ENCODE data around the gene ARHGAP27. TPM values are rescaled to one million over a fixed set of nuclear protein-coding genes. Genes with fewer than 3 reads are reported as not detected.

ARHGAP27 gene
- polyA plus RNA-seq, 1 donor (not counting 4 experiments of a cell fraction or from before 2014, with no cell fraction given): 14.4 TPM

- Histone ChIP-seq H3K4me1 (ENCODE audit: control insufficient read depth, extremely low read depth, insufficient read depth, low read length) (peaks cover 23% of the 10 kb centered on the region), H3K4me3 (ENCODE audit: control insufficient read depth in 2 of 3, extremely low read depth in 1 of 3, insufficient read depth in 2 of 3, low read depth in 1 of 3, low read length in 3 of 3) (no peak overlapping the region), H3K27ac (ENCODE audit: control insufficient read depth, insufficient read depth, low read length) (no peak overlapping the region), H3K79me2 (ENCODE audit: control insufficient read depth, insufficient read depth, low read length) (no peaks in the 10 kb centered on the region), H4K20me1 (ENCODE audit: control insufficient read depth, extremely low read depth, insufficient read depth, low read length) (no peaks in the 10 kb centered on the region), H3K36me3 (ENCODE audit: control insufficient read depth in 2 of 2, extremely low read depth in 1 of 2, insufficient read depth in 2 of 2, low read length in 2 of 2) (no peaks in the 10 kb centered on the region), H3K9ac (ENCODE audit: control insufficient read depth, extremely low read depth, insufficient read depth, low read length) (no peak overlapping the region), H3K4me2 (ENCODE audit: control insufficient read depth, extremely low read depth, insufficient read depth, low read depth, low read length) (no peak overlapping the region), H2AFZ (ENCODE audit: control insufficient read depth, low read length) (no peak overlapping the region), H3K9me3 (ENCODE audit: control insufficient read depth, low read depth, low read length) (no peaks in the 10 kb centered on the region), H3K27me3 (ENCODE audit: control insufficient read depth, extremely low read depth, insufficient read depth, low read length) (no peaks in the 10 kb centered on the region), H3K9me1 (ENCODE audit: control insufficient read depth, extremely low read depth, insufficient read depth, low read length) (no peaks in the 10 kb centered on the region)
- no peak for FAIRE-seq
- DNase-seq (ENCODE audit: low read depth, low spot score): no peak
- dilution Hi-C loops (cut with MboI; ENCODE audit: extremely low pct_ligation_motif_present, low sequenced_read_pairs): no loop called here
- no peak for TF ChIP-seq EZH2 (IDR thresholded peaks at IDR 0.05; ENCODE audit: low read length)
- TF ChIP-seq CTCF (optimal IDR thresholded peaks at IDR 0.05 in 1 of 3, IDR thresholded peaks at IDR 0.05 in 1 of 3, conservative IDR thresholded peaks at IDR 0.05 in 1 of 3; ENCODE audit: extremely low read depth in 1 of 3, insufficient read depth in 2 of 3, low read length in 3 of 3): no peak
These were observed 51.7 kb downstream of the ARHGAP27 start for GRCh38 chr17:45380991-45381390.

- FAIRE-seq (no peak), DNase-seq (ENCODE audit: low read depth, low spot score) (no peak)
- H4K20me1 ChIP-seq (ENCODE audit: control insufficient read depth, extremely low read depth, insufficient read depth, low read length): no peaks in the 10 kb centered on the region
- no peak overlapping the region for H2AFZ ChIP-seq (ENCODE audit: control insufficient read depth, low read length)
- no peak overlapping the region for H3K27ac ChIP-seq (ENCODE audit: control insufficient read depth, insufficient read depth, low read length)
- peaks cover 23% of the 10 kb centered on the region for H3K4me1 ChIP-seq (ENCODE audit: control insufficient read depth, extremely low read depth, insufficient read depth, low read length)
- no peak overlapping the region for H3K4me3 ChIP-seq (ENCODE audit: control insufficient read depth in 2 of 3, extremely low read depth in 1 of 3, insufficient read depth in 2 of 3, low read depth in 1 of 3, low read length in 3 of 3)
- H3K4me2 ChIP-seq (ENCODE audit: control insufficient read depth, extremely low read depth, insufficient read depth, low read depth, low read length): no peak overlapping the region
- no peaks in the 10 kb centered on the region for H3K9me1 ChIP-seq (ENCODE audit: control insufficient read depth, extremely low read depth, insufficient read depth, low read length)
- no peaks in the 10 kb centered on the region for H3K27me3 ChIP-seq (ENCODE audit: control insufficient read depth, extremely low read depth, insufficient read depth, low read length)
- H3K79me2 ChIP-seq (ENCODE audit: control insufficient read depth, insufficient read depth, low read length): no peaks in the 10 kb centered on the region
- H3K9ac ChIP-seq (ENCODE audit: control insufficient read depth, extremely low read depth, insufficient read depth, low read length): no peak overlapping the region
- H3K9me3 ChIP-seq (ENCODE audit: control insufficient read depth, low read depth, low read length): no peaks in the 10 kb centered on the region
- dilution Hi-C loops (cut with MboI; ENCODE audit: extremely low pct_ligation_motif_present, low sequenced_read_pairs): no loop called here
- H3K36me3 ChIP-seq (ENCODE audit: control insufficient read depth in 2 of 2, extremely low read depth in 1 of 2, insufficient read depth in 2 of 2, low read length in 2 of 2): no peaks in the 10 kb centered on the region
- TF ChIP-seq EZH2 (IDR thresholded peaks at IDR 0.05; ENCODE audit: low read length) (no peak), CTCF (optimal IDR thresholded peaks at IDR 0.05 in 1 of 3, IDR thresholded peaks at IDR 0.05 in 1 of 3, conservative IDR thresholded peaks at IDR 0.05 in 1 of 3; ENCODE audit: extremely low read depth in 1 of 3, insufficient read depth in 2 of 3, low read length in 3 of 3) (no peak)
These were observed 52.5 kb downstream of the ARHGAP27 start for GRCh38 chr17:45380046-45380765.
